Body of pancreas (tissue), 4 donors: ENCODE results near the gene SLC23A1. TPM values are rescaled to one million over a fixed set of nuclear protein-coding genes. Genes with fewer than 3 reads are reported as not detected.

Experiments
- ATAC-seq: fragments of 150-250 bp; one replicate; pipeline ENCODE4 v1.9.1; 2016
- DNase-seq, 4 donors: peaks; one replicate each; pipeline ENCODE4 v3.0.0-alpha.2; 2019
- H3K27ac ChIP-seq, 4 donors: fragments of 200-600 bp; sonication (generic); 1 replicate in 3 of 4; 2 replicates in 1 of 4; pipeline versions ENCODE4 v1.5.1 to v1.6.1; 2016 to 2019; ENCODE audit warnings: mild to moderate bottlenecking in 1 of 4, mixed read lengths in 1 of 4, moderate library complexity in 1 of 4
- H3K27me3 ChIP-seq, 2 donors: fragments of 200-600 bp; sonication (generic); one replicate each; pipeline ENCODE4 v1.6.0; 2016; ENCODE audit warnings: mild to moderate bottlenecking in 1 of 2
- H3K36me3 ChIP-seq, 2 donors: fragments of 200-600 bp; sonication (generic); replicated peaks in 1 of 2; 2 replicates each; pipeline ENCODE4 v1.5.1; 2016; ENCODE audit warnings: low read depth in 2 of 2; ENCODE audit not compliant: insufficient read depth in 1 of 2
- H3K4me1 ChIP-seq: fragments of 200-600 bp; sonication (generic); one replicate; pipeline ENCODE4 v1.6.0; 2016
- H3K4me3 ChIP-seq, 2 donors: fragments of 200-600 bp; sonication (generic); 1 replicate in 1 of 2; 2 replicates in 1 of 2; pipeline ENCODE4 v1.5.1; 2016 to 2019
- H3K9me3 ChIP-seq, 3 donors: fragments of 200-600 bp; sonication (generic); 1 replicate in 2 of 3; 2 replicates in 1 of 3; pipeline ENCODE4 v1.5.1; 2016
- CTCF ChIP-seq, 7 experiments: fragments of 450-650 bp in 4 of 7; fragments of 200-600 bp in 3 of 7; sonication (generic) in 3 of 7; IDR thresholded peaks; one replicate each; pipeline ENCODE4 v1.5.1; 2016 to 2019; ENCODE audit warnings: antibody characterized with exemption in 7 of 7
- POLR2A ChIP-seq, 3 donors: fragments of 450-650 bp; IDR thresholded peaks; one replicate each; pipeline ENCODE4 v1.6.1; 2016; ENCODE audit warnings: antibody characterized with exemption in 3 of 3, mild to moderate bottlenecking in 2 of 3
- WGBS, 2 donors: methylation state at CpG; one replicate each; pipeline ENCODE4 v1.1.5; 2017; 5-methylcytosine and 5-hydroxymethylcytosine counted together
- intact Hi-C: fragments of 100-400 bp; cut with DNase I; formaldehyde crosslinking; loops from one replicate; pipeline ENCODE4 v1.15.1; 2023
- total RNA-seq, 2 donors: library from RNA; depleted of rRNA; stranded (reverse); fragments of >200 nt; gene quantifications; one replicate each; pipeline ENCODE4 v1.1.0, GENCODE V29; 2016

Gene SLC23A1
- total RNA-seq, 2 donors from 2014 or later: 0.66 to 0.78 TPM

GRCh38 chr5:139425497-139425896 is 42.4 kb upstream of the SLC23A1 start:
- H3K36me3 ChIP-seq: no peaks in the 10 kb centered on the region
- TF ChIP-seq CTCF (IDR thresholded peaks at IDR 0.05) (no peak), POLR2A (IDR thresholded peaks at IDR 0.05) (no peak)
- H3K9me3 ChIP-seq: no peaks in the 10 kb centered on the region
- 81 to 87% methylated on average over 5 of the region's 5 CpGs for WGBS, 2 donors
- intact Hi-C loops: loop anchor here (10.0 kb wide), 2 partner anchors 89 to 339 kb away; no protein-coding TSS in a partner anchor
- DNase-seq: no peak
- no peak overlapping the region for H3K4me3 ChIP-seq
- ATAC-seq: no peak
- H3K4me1 ChIP-seq: no peaks in the 10 kb centered on the region
- no peaks in the 10 kb centered on the region for H3K27me3 ChIP-seq
- H3K27ac ChIP-seq: no peak overlapping the region

GRCh38 chr5:139422307-139422893 is 39.3 kb upstream of the SLC23A1 start:
- peak; percentile 35 to 85 (median 83) for TF ChIP-seq CTCF (IDR thresholded peaks at IDR 0.05)
- TF ChIP-seq POLR2A (IDR thresholded peaks at IDR 0.05): no peak
- Histone ChIP-seq H3K36me3 (no peaks in the 10 kb centered on the region), H3K27ac (no peak overlapping the region), H3K27me3 (no peaks in the 10 kb centered on the region), H3K4me1 (no peaks in the 10 kb centered on the region), H3K4me3 (no peak overlapping the region), H3K9me3 (no peaks in the 10 kb centered on the region)
- 40 to 43% methylated on average over 5 of the region's 5 CpGs for WGBS, 2 donors
- intact Hi-C loops: loop anchor here (10.0 kb wide), 2 partner anchors 92 to 342 kb away; no protein-coding TSS in a partner anchor
- ATAC-seq: peak; percentile 90
- peak; percentile 49 to 71 (median 52) for DNase-seq

GRCh38 chr5:139419226-139420192 is 36.4 kb upstream of the SLC23A1 start:
- no peak for ATAC-seq
- no peak overlapping the region for H3K27ac ChIP-seq
- H3K4me1 ChIP-seq: peaks cover 9% of the 10 kb centered on the region

GRCh38 chr5:139418793-139419192 is 35.7 kb upstream of the SLC23A1 start:
- Histone ChIP-seq H3K4me1 (peaks cover 11% of the 10 kb centered on the region), H3K4me3 (no peak overlapping the region), H3K27ac (no peak overlapping the region), H3K36me3 (no peaks in the 10 kb centered on the region), H3K27me3 (no peaks in the 10 kb centered on the region), H3K9me3 (no peaks in the 10 kb centered on the region)
- ATAC-seq: no peak
- intact Hi-C loops: no loop called here
- 67 to 84% methylated on average over 1 of the region's 1 CpG for WGBS, 2 donors
- TF ChIP-seq POLR2A (IDR thresholded peaks at IDR 0.05): no peak
- TF ChIP-seq CTCF (IDR thresholded peaks at IDR 0.05): no peak
- DNase-seq: no peak

More at GRCh38 chr5:139419226-139420192, 36.4 kb upstream of the SLC23A1 start:
- no peak overlapping the region for H3K4me3 ChIP-seq
- no peak for TF ChIP-seq CTCF (IDR thresholded peaks at IDR 0.05)
- TF ChIP-seq POLR2A (IDR thresholded peaks at IDR 0.05): no peak
- DNase-seq: no peak
- H3K27me3 ChIP-seq: no peaks in the 10 kb centered on the region
- H3K9me3 ChIP-seq: no peaks in the 10 kb centered on the region
- 68 to 72% methylated on average over 9 of the region's 9 CpGs for WGBS, 2 donors
- intact Hi-C loops: loop anchor here (10.0 kb wide), 2 partner anchors 95 to 345 kb away; no protein-coding TSS in a partner anchor
- H3K36me3 ChIP-seq: no peaks in the 10 kb centered on the region
